Measurements from ENCODE around the gene PCGF1.

The PCGF1 gene

DNA sequence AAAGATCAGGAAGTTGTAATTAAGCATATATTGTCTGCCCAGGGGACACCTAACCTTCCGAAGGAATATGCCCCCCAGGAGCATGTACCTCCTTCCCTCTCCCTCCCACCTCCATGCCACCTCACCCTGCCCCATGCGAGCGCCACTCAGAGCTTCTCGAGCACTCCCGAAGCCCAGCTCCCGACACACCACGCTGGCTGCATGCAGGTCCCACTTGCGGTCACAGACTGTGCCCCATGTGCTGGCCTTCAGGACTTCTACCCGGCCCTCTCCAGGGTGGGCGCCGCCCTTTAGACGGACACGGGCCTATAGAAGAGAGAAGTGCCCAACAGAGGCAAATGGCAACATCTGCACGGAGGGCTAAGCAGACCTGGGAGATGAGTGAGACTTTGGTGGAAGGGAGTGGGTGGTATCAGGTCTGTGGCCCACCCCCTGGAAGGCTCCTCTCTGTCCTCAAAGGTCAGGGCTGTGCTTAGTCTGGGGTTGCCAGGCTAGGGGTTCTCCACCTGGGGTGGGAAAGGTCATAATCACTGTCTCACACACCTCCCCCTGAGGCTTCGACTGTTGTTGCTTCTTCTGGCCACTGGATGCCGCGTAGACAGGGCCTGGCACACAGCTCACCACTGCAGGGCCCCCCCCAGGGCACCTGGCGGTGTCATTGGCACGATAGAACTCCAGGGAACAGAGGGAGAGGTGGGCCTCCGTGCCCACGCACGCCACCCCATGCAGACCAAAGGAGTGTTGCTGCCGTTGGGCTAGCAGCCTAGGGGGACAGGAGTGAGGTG, 28.9 kb upstream of the PCGF1 start:
- no peak for DNase-seq

DNA sequence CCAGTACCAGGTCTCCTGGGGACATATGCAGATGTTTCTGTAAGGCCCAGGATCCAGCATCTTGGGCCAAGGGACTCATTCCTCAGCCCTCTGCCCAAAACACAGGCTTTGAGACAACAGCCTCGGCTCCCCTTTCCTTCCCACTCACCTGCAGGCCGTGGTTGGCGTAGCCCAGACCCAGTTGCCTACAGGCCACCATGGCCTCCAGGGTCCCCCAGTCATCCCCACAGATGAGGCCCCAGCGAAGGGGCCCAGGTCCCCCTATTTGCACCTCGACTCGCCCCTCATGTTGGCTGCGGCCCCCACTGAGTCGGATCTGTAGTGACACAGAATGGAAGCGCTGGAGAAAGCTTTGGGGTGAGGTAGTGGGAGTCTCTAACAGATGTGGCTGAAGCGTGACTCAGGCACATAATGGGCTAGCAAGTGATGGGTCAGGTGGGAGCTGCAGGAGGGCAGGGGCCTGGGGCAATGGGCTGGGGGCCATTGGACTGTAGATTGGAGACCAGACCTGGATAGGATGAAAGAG, 28.0 kb upstream of the PCGF1 start:
- DNase-seq: no peak

DNA sequence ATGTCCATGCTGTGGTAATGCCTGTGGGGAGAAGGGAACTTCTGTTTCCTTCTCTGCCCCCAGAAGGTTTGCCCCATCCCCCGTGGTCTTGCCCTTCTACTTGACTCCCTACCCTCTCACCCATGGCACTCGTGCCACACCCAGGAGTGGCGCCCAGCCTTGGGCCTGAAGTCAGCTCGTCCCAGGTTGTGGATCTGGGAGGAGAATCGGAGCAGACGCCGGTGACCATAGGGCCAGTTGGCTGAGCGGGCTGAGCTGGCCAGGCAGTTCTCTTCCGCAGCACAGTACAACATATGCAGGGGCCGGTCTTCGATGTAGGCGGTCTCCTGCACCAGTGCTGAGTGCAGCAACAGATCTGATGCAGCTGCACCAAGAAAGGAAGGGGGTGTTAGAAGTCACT, 26.9 kb upstream of the PCGF1 start:
- no peak for DNase-seq

DNA sequence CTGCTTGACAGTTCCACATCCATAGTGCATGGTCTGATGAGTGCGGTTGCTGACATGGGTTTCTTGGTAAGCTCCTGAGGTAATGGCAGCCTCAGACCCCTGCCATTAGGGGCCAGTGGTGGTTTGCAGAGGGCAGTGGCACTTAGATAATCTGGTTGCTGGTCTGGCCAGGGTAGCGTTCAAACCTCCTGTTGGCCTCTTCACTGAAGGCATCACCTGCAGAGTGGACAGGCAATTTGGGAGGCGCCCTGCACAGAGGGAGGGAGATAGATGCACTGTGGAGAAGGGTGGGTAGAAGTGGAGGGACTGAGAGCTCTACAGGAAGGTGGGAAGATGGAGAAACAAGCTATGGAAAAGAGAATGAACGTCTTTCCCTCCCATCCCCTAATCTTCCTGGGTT, 26.0 kb upstream of the PCGF1 start:
- no peak for DNase-seq

DNA sequence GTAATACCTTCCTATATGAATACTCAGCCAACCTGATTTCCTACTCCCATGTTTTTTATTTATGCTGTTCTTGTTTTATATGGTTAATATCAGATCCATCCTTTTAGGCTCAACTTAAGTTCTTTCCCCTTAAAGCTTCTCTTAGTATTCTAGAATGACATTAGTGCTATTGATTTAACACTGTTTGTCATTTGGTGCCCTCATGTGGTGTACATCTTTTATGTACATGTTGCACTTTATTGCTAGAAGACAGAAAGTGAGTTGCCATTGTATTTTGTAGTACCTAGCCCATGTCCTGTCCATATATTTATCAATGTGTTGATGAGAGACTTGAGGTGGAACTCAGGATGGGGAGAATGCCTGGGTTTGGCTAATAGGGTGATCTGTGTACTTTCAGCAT, 24.7 kb upstream of the PCGF1 start:
- DNase-seq: no peak

DNA sequence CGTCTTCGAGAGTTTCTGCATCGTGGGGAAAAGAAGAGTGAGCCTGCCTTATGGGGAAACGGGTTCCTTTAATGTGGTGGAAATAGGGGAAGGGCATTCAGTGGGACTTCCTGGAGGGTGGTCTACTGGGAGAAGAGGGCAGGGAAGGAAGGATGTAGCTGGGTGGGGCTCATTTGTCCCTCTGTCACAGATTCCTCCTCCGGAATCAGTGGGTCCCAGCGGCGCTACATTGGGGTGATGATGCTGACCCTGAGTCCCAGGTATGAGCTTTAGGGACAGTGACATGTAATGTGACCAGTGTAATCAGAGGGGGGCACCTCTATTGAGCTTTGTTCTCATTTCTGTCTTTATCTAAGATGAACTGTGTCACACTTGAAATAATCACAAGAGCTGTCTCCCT, 24.2 kb upstream of the PCGF1 start:
- no peak for DNase-seq

DNA sequence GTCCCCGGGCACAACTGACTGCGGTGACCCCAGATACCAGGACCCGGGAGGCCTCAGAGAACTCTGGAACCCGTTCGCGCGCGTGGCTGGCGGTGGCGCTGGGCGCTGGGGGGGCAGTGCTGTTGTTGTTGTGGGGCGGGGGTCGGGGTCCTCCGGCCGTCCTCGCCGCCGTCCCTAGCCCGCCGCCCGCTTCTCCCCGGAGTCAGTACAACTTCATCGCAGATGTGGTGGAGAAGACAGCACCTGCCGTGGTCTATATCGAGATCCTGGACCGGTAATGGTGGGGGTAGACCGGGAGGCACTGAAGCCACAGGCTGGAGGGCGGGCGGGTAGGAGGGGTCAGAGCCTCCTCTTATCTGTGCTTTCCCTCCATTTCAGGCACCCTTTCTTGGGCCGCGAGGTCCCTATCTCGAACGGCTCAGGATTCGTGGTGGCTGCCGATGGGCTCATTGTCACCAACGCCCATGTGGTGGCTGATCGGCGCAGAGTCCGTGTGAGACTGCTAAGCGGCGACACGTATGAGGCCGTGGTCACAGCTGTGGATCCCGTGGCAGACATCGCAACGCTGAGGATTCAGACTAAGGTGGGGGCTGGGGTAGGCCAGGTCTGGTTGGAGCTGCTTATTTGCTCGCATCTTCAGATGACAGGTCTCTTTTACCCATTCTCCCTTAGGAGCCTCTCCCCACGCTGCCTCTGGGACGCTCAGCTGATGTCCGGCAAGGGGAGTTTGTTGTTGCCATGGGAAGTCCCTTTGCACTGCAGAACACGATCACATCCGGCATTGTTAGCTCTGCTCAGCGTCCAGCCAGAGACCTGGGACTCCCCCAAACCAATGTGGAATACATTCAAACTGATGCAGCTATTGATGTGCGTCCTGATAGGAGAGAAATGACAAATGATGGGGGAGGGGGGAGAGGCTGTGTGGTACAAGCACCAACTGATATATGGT, 23.0 kb upstream of the PCGF1 start:
- DNase-seq: no peak

DNA sequence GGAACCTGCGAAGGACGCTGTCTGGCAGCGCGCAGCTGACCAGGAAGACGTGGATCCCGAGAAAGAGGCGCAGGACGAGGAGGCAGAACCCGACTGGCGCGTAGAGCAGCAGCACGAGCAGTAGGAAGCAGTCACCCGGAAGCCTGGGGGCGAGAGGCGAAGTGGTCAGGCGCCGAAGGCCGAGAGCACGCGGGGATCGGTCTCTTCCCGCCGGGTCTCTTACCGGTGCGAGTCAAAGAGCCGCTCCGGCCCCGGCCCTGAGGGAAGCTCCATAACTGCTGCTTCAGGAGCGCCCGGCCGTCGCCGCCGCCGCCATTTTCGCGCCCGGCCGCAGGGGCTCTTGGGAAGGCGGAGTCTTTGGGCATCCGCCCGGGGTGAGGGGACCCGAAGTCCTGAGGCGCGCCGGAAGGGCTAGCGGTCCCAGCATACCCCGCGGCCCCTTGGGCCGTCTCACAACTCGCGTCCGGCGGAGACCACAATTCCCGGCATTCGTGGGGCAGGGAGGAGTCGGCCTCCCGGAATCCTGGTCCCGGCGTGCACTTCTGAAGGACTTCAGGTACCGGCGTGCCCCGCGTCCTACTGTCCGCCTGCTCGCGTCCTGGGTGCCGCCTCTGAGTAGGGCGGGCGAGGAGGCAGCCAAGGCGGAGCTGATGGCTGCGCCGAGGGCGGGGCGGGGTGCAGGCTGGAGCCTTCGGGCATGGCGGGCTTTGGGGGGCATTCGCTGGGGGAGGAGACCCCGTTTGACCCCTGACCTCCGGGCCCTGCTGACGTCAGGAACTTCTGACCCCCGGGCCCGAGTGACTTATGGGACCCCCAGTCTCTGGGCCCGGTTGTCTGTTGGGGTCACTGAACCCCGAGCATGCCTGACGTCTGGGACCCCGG, 22.1 kb upstream of the PCGF1 start, which contains the start of the genes AUP1 and HTRA2:
Gene AUP1 (minus strand): TSS at position 350 of the 882 bp plus-strand sequence. CDS start 77 bp downstream, at position 273.
Gene HTRA2 (plus strand): TSS at position 577 of the 882 bp plus-strand sequence. CDS start 74 bp downstream, at position 651.
- peak; percentile 90 for DNase-seq

DNA sequence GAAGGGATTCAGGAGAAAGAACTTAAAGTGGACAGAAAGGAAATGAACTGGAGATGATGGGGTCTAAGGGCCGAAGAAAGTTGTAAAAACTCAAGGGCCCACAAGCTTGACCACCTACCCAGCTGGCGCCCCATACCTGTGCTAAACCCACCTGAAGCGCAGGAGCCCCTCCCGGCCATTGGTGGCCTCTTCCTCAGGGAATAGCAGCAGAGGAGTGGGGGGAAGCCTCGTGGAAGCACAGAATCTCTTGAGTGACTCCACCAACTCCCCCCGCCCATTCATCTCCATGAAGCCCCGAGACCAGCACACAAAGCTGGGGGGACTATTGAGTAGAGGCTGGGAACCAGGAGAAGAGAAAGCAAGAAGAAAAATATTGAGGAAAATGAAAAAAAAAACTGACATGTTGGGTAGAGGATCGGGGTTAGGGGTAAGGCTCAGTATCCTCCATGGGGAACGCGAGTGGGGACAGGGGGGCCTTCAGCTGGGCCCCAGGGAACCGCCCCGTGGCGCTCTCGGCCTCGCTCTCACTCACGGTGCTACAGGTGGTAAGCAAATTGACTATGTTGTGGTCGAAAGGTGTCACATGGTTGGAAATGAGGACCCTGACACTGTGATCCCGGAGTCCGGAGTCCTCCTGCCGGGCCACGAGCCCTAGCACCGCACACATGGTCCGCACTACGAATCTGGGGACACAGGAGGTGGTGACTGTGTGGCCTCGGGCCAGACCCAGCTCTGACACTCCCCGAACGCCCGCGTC, 21.3 kb upstream of the PCGF1 start:
- no peak for DNase-seq

DNA sequence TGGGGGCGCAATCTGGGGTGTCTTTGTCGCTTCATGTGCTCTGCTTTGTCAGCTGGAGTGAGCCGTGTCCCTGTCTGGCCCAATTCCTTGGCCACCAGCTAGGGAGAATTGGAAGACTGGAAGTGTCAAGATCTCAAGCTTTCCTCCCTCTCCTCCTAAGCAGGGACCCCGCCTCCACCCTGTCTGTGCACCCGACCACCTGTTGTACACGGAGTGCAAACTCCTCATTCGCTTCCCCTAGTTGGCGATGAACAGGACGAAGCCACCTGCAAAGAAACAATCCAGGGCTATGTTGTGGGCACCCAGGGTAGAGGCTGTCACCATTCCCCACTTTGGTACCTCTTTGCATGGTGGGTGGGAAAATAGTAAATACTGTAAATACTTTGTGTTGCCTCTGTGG, 20.2 kb upstream of the PCGF1 start:
- DNase-seq: no peak

DNA sequence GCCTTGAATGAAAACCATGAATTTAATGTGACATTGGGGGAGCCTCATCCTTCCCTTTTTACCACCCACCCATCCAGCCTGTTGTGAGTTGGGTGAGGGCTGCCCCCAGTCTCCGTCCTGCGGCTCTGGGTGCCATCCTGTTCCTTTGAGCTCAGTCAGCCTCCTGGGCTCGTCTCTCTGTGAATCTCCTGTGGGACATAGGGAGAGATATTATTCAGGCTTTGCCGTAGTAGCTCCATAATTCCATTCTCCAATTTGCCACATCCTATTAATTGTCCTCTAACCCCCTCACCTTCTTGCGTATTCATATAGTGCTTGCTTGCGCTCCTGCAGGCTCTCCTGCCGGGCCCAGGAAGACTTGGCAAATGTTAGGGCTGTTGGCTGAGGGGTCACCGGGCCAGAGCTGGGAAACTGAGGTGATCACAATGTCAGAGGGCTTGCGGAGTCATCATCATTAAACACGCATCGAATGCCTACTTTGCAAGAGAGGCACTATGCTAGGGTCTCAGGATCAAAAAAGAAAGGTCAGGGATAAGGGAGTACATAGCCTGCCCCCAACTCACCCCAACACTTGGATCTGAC, 19.2 kb upstream of the PCGF1 start:
- DNase-seq: no peak

DNA sequence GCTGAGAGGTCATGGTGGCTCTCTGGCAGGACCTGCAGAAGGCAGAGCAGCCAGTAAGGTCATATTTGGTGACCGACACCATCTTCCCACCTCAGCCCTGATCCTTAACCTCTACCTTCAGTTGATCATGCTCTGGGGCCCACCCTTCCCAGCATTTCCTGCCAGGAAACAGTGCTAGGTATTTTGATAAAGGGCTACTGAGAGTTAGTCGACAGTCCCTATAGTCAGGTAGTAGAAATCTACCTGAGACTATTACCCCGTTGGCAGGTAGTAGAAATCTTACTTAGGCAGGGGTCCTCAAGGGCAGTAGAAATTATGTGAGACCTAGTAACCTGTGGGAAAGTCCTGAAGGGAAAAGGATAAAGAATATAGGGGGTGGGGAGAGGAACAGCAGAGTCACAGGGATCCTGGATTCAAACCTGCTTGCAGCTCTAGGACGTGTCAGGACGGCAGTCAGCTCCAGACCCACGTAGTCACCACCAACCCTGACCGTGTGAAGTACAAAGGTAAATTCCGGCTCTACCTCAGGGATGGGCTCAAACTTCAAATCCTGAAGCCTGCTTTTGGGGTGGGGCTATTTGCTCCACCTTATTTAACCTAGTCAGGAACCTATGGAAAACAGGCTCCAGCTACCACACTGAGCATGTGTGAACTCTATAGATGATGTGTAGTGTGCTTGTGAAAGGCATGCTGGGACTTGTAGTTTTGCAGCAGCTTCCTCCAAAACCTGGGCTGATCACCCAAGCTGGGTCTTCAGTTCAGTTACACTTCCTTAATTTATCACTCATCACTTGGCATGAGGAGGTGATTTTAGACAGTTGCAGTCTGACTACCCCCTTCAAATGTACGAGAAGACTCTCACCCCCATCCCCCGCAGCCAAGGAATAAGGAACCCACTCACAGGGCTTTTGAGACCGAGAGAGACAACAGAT, 18.5 kb upstream of the PCGF1 start, which contains the start of gene DQX1:
Gene DQX1 (minus strand): TSS at position 515 of the 932 bp plus-strand sequence. CDS start 502 bp downstream, at position 13.
- DNase-seq: peak; percentile 78

DNA sequence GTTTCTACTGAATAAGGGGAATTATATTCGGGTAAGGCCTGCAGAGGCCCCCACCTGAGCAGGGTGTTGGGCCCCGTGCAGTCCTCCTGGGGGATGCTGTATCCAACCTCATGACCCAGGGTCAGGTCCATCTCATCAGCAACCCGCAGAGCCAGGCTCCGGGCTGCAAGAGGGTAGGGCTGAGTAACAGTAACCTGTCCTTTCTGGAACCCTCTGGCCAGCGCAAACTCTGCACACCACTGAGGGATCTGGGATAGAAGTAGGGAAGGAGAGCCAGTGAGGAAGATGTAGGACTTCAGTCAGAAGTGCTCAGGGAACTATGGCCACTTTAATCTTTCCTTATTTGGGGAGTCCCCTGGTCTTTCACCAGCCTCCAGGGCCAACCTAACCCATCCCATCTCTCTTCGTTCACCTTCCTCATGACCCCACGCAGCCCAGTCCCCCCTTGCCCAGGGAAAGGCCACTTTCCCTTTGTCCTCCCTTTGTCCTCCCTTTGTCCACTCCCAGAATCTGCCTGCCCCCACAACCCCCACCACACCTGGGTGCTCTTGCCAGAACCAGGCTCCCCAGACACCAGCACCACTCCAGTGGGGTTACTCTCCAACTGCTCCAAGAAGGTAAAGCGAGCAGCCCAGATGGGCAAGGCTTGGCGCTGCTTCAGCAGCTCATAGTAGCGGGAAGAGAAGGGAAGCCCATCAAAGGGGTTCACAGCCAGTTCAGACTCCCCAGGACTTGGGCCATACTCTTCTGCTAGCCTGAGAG, 17.6 kb upstream of the PCGF1 start:
- DNase-seq: no peak

DNA sequence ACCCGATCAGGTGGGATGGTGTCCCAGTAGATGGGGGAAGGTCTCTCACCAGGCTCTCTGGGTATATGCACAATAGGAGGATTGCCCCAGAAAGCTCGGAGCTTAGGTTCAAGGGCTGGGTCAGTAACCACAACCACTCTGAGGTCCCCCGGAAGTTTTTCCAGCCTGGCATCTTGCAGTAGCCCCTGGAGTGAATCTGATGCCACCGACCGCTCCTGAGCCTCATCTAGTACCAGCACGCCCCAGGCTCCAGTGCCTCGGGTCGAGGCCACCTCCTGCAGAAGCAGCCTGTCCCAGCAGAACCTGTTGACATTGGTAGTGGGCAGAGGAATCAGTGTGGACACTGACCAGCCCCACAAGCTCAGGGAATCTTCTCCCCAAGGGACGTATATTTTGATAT, 16.5 kb upstream of the PCGF1 start:
- no peak for DNase-seq

DNA sequence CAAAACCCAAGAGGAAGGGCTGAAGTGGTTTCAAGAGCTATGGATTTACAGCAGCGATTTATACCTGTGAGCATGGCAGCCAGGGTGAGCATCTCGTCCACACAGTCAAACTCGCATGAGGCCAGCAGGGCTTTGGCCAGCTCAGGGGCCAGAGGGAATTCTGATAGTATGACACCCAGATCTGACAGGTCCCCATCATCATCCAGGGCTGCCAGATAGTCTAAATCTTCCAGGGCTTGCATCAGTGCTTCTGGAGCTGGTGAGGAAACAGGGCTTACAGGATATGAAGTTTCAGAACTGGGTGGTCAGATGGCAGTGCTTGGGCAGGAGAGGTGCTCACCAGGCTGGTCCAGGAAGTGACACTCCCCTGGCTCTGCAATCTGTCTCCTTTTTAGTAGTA, 15.0 kb upstream of the PCGF1 start:
- no peak for DNase-seq

DNA sequence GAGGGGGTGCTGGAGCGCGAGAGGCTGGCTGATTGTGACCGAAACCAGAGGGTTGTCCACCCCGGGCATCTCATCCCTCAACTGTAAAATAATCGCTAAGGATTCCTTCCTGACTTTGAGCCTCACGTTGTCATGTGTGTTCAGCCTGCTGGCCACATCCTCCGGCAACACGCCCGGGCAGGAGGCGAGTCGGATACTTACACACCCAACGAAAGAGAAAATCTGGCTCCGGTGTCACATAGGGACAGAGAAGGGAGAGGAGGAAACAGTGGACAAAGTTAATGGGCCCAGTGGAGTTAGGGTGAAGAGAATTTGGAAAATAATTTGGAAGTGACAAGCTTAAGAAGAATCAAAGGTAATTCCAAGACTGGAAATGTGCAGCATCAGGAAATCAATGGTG, 9.2 kb upstream of the PCGF1 start:
- DNase-seq: no peak

DNA sequence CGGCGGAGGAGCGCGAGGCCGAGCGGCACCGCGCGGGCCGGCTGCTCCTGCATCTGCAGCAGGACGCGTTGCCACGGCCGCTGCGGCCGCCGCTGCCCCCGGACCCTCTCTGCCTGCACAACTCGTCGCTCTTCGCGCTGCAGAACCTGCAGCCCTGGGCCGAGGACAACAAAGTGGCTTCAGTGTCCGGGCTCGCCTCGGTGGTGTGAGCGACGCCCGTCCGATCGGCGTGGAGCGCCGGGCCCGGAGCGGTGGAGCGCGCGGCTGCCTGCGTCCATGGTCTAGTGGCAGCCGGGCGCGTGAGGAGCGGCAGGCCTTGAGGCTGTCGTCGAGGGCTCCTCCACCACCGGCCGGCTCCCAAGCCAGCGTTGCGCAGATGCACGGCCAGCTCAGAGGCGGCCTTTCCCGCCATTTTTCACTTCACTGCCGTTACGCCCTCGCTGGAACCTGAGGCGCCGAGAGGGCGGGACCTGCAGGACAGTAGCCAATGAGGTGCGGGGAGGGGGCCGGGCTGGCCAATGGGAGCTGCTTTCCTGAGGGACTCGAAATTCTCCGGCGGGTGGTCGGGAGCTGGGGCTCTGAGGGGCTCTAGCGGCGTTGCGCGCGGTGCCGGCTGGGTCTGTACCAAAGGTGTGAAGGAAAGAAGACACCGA, 8.6 kb upstream of the PCGF1 start:
- DNase-seq: no peak

DNA sequence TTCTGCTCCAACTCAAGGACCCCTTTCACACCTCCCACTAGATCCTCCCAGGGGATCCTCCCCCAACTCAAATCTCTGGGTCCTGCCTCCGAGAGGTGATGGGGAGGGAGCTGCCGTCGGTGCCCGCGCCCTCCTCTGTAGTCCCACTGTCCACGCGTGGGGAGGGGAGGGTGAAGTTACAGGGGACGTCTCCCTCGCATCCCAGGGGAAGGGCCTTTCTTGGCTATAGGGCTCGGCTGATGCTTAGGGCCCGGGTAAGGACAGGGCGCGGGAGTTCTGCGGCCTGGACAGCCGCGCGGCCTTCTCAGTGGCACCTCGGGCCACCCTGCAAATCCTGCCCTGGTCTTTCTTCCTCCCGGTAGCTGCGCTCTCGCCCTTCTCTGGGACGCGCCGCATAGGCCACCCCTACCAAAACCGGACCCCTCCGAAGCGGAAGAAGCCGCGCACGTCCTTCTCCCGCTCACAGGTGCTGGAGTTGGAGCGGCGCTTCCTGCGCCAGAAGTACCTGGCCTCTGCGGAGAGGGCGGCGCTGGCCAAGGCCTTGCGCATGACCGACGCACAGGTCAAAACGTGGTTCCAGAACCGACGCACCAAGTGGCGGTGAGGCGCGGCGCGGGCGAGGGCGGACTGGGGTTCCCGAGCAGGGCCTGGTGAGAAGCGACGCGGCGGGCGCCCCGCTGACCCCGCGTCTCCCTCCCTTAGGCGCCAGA, 7.9 kb upstream of the PCGF1 start:
- DNase-seq: no peak
